ENCODE data around the gene ZNF177. TPM values are rescaled to one million over a fixed set of nuclear protein-coding genes. Genes with fewer than 3 reads are reported as not detected.

ZNF177 gene
- total RNA-seq, 1 donor from 2014 or later, result 4.4 TPM

GRCh38 chr19:9427941-9428340 is 65.1 kb downstream of the ZNF177 start:
- Mint-ChIP-seq H3K4me1 (ENCODE audit: low read depth) (no peaks in the 10 kb centered on the region), H3K36me3 (ENCODE audit: low read depth) (peaks cover 57% of the 10 kb centered on the region), H3K4me3 (ENCODE audit: unreplicated experiment) (no peak overlapping the region), H3K27ac (ENCODE audit: unreplicated experiment) (no peak overlapping the region), H3K9me3 (ENCODE audit: low read depth) (peaks cover 17% of the 10 kb centered on the region), H3K27me3 (ENCODE audit: low read depth) (no peaks in the 10 kb centered on the region)
- DNase-seq (ENCODE audit: low spot score), result no peak
- no peak for TF ChIP-seq CTCF (IDR thresholded peaks at IDR 0.05)

GRCh38 chr19:9430444-9430843 is 67.6 kb downstream of the ZNF177 start:
- peaks cover 3% of the 10 kb centered on the region for H3K9me3 Mint-ChIP-seq (ENCODE audit: low read depth)
- no peaks in the 10 kb centered on the region for H3K27me3 Mint-ChIP-seq (ENCODE audit: low read depth)
- no peak overlapping the region for H3K4me3 Mint-ChIP-seq (ENCODE audit: unreplicated experiment)
- no peak for DNase-seq (ENCODE audit: low spot score)
- peaks cover 11% of the 10 kb centered on the region for H3K4me1 Mint-ChIP-seq (ENCODE audit: low read depth)
- no peak for TF ChIP-seq CTCF (IDR thresholded peaks at IDR 0.05)
- H3K36me3 Mint-ChIP-seq (ENCODE audit: low read depth), result peaks cover 37% of the 10 kb centered on the region
- no peak overlapping the region for H3K27ac Mint-ChIP-seq (ENCODE audit: unreplicated experiment)

GRCh38 chr19:9431475-9431874 is 68.7 kb downstream of the ZNF177 start:
- peak overlapping the region; percentile 19 for H3K27ac Mint-ChIP-seq (ENCODE audit: unreplicated experiment)
- no peaks in the 10 kb centered on the region for H3K27me3 Mint-ChIP-seq (ENCODE audit: low read depth)
- H3K4me3 Mint-ChIP-seq (ENCODE audit: unreplicated experiment), result no peak overlapping the region
- peaks cover 34% of the 10 kb centered on the region for H3K36me3 Mint-ChIP-seq (ENCODE audit: low read depth)
- H3K9me3 Mint-ChIP-seq (ENCODE audit: low read depth), result peaks cover 7% of the 10 kb centered on the region
- H3K4me1 Mint-ChIP-seq (ENCODE audit: low read depth), result peaks cover 21% of the 10 kb centered on the region
- peak; percentile 58 for TF ChIP-seq CTCF (IDR thresholded peaks at IDR 0.05)
- no peak for DNase-seq (ENCODE audit: low spot score)

Other genes with a start within 250 kb of the ZNF177 start
- not detected in 3 replicates for gene OR7G1, start 247.2 kb upstream of the ZNF177 start, total RNA-seq
- not detected in 3 replicates for gene OR7G3, start 236.1 kb upstream of the ZNF177 start, total RNA-seq
- 21.6 to 23.0 TPM (median 22.0 TPM) in 3 replicates for gene ZNF317, start 222.6 kb upstream of the ZNF177 start, total RNA-seq
- gene OR7D2, start 184.0 kb upstream of the ZNF177 start, total RNA-seq, result 0.33 to 0.70 TPM (median 0.60 TPM) in 3 replicates
- gene OR7D4, start 143.4 kb upstream of the ZNF177 start, total RNA-seq, result not detected in 3 replicates
- gene OR7E24, start 112.1 kb upstream of the ZNF177 start, total RNA-seq, result not detected in 3 replicates
- gene ZNF699, start 53.2 kb upstream of the ZNF177 start, total RNA-seq, result 6.9 to 12.2 TPM (median 10.5 TPM) in 3 replicates
- gene ZNF559, start 38.8 kb upstream of the ZNF177 start, total RNA-seq, result 9.9 to 16.6 TPM (median 10.8 TPM) in 3 replicates
- gene ZNF266, start 72.6 kb downstream of the ZNF177 start, total RNA-seq, result 12.7 to 21.0 TPM (median 13.0 TPM) in 3 replicates
- not detected in 3 replicates for gene ZNF560, start 135.6 kb downstream of the ZNF177 start, total RNA-seq
- gene ZNF426, start 175.6 kb downstream of the ZNF177 start, total RNA-seq, result 15.7 to 21.7 TPM (median 17.0 TPM) in 3 replicates
- gene ZNF121, start 221.5 kb downstream of the ZNF177 start, total RNA-seq, result 19.2 to 22.4 TPM (median 21.6 TPM) in 3 replicates